Activated T-cell treated with anti-CD3 and anti-CD28 coated beads, Interleukin-2, amount 50 U/mL, for 24 hours (primary cell): ENCODE data around the gene DDX51.
"Not testable (repeated sequence)": the region's sequence is repeated elsewhere in the genome, so short reads cannot be mapped to it uniquely, and the experiment has no call there.

Experiments used
- DNase-seq: peaks from one replicate; pipeline ENCODE4 v3.0.0-alpha.2; 2020
- H3K27ac Mint-ChIP-seq: 2 replicates; pipeline ENCODE4 v1.8.0; 2020; ENCODE audit warnings: mild to moderate bottlenecking, mixed read lengths
- H3K27me3 Mint-ChIP-seq: 2 replicates; pipeline ENCODE4 v1.8.0; 2020; ENCODE audit warnings: mixed read lengths
- H3K36me3 Mint-ChIP-seq: 2 replicates; pipeline ENCODE4 v1.8.0; 2020; ENCODE audit warnings: low read depth, mixed read lengths
- H3K4me1 Mint-ChIP-seq: 2 replicates; pipeline ENCODE4 v1.8.0; 2020; ENCODE audit warnings: low read depth, mixed read lengths
- H3K4me3 Mint-ChIP-seq: 2 replicates; pipeline ENCODE4 v1.8.0; 2020; ENCODE audit warnings: mild to moderate bottlenecking, moderate library complexity, mixed read lengths
- H3K9me3 Mint-ChIP-seq: 2 replicates; pipeline ENCODE4 v1.8.0; 2020; ENCODE audit warnings: mixed read lengths

Gene DDX51

DNA sequence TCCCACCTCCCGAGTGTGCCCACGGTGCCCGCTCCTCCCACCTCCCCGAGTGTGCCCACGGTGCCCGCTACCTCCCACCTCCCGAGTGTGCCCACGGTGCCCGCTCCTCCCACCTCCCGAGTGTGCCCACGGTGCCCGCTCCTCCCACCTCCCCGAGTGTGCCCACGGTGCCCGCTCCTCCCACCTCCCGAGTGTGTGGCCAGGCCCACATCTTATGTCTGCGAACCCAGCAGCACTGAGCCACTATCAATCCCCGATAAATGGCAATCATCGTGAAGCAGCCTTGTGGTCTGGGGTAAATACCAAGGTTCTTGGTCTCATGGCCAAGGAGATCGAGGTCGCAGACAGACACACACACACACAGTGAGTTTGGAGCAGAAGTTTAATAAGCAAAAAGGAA lies 7.9 kb downstream of the DDX51 start:
- H3K9me3 Mint-ChIP-seq, H3K4me1 Mint-ChIP-seq, H3K4me3 Mint-ChIP-seq, H3K27me3 Mint-ChIP-seq, DNase-seq: not testable (repeated sequence)
- H3K27ac Mint-ChIP-seq = peak overlapping the region; percentile 73
- H3K36me3 Mint-ChIP-seq = peaks cover 38% of the 10 kb centered on the region

- not testable (repeated sequence) for DNase-seq, H3K4me1 Mint-ChIP-seq, H3K27ac Mint-ChIP-seq, H3K9me3 Mint-ChIP-seq, H3K27me3 Mint-ChIP-seq, H3K4me3 Mint-ChIP-seq
- H3K36me3 Mint-ChIP-seq = peaks cover 29% of the 10 kb centered on the region
Observed at GRCh38 chr12:132134653-132135183, 9.4 kb downstream of the DDX51 start.

GRCh38 chr12:132133952-132134652 lies 10.0 kb downstream of the DDX51 start:
- H3K27ac Mint-ChIP-seq = no peak overlapping the region
- no peaks in the 10 kb centered on the region for H3K27me3 Mint-ChIP-seq
- H3K4me1 Mint-ChIP-seq = no peaks in the 10 kb centered on the region
- no peak overlapping the region for H3K4me3 Mint-ChIP-seq
- DNase-seq = no peak
- H3K36me3 Mint-ChIP-seq = peaks cover 26% of the 10 kb centered on the region
- H3K9me3 Mint-ChIP-seq = no peaks in the 10 kb centered on the region

DNA sequence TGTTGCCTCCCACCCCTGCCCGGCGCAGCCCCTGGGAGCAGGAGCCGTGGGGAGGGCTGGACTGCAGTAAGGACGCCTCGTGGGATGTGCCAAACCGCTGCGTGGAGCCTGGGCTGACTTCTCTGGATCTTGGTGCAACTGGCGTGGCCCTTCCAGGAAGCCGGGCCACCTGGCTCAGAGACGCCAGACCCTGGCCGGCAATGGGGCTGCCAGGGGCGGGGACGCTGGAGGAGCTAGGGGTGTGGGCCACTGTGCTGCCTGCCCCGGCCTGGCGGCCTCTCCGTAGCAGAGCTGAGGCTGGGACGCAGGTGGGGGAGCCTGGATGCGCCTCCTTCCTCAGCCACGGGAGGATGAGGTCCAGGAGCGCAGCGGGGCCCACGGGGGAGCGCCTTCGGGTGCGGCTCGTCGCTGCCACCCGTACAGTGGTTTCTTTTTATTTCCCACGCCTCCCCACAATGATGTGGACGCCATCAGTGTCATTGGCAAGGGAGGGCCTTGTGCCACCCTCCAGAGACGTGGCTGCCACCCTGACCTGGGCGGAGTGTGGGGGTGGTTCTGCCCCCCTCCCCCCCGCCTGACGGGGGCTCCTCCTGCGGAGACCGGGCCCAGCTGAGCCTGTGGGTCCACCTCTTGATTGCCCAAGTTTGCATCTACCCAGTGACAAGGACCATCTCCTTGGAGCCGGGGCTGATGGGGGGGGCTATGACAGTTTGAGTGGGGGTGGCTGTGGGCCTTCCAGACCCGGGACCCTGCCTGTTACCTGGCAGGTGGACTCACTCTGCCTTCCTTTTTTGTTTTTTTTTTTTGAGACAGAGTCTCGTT lies 11.3 kb downstream of the DDX51 start:
- H3K9me3 Mint-ChIP-seq = peaks cover 6% of the 10 kb centered on the region
- H3K4me3 Mint-ChIP-seq = no peak overlapping the region
- H3K27ac Mint-ChIP-seq = no peak overlapping the region
- peaks cover 30% of the 10 kb centered on the region for H3K36me3 Mint-ChIP-seq
- H3K27me3 Mint-ChIP-seq = no peaks in the 10 kb centered on the region
- no peak for DNase-seq
- no peaks in the 10 kb centered on the region for H3K4me1 Mint-ChIP-seq

- Mint-ChIP-seq H3K4me3 (no peak overlapping the region), H3K27ac (no peak overlapping the region)
Observed at GRCh38 chr12:132131952-132132351, 12.2 kb downstream of the DDX51 start.

GRCh38 chr12:132131229-132131628 lies 12.9 kb downstream of the DDX51 start:
- Mint-ChIP-seq H3K27me3 (no peaks in the 10 kb centered on the region), H3K4me1 (no peaks in the 10 kb centered on the region), H3K4me3 (no peak overlapping the region), H3K36me3 (peaks cover 36% of the 10 kb centered on the region), H3K9me3 (peaks cover 10% of the 10 kb centered on the region), H3K27ac (no peak overlapping the region)
- DNase-seq = no peak

More at GRCh38 chr12:132131952-132132351, 12.2 kb downstream of the DDX51 start:
- Mint-ChIP-seq H3K4me1 (no peaks in the 10 kb centered on the region), H3K36me3 (peaks cover 30% of the 10 kb centered on the region), H3K27me3 (no peaks in the 10 kb centered on the region), H3K9me3 (peaks cover 10% of the 10 kb centered on the region)
- no peak for DNase-seq

DNA sequence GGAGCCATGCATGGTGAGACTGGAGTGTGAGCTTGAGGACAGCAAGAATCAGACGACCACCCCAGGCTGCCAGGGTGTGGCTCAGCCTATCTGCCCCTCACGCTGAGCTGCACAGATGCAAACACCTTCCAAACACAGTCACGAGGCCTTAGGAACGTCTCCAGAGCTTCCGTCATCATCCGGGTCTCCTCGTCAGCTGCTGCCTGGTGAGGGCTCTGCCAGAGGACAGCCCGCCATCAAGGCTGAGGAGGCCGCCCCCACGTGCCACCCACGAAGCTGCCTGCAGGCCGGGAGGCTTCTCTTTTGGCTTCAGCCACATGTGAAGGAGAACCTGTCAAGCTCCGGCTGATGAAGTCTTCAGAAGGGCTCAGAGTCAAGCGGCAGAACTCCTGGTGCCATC lies 13.4 kb downstream of the DDX51 start:
- Mint-ChIP-seq H3K27ac (no peak overlapping the region), H3K27me3 (no peaks in the 10 kb centered on the region), H3K4me3 (no peak overlapping the region)

DNA sequence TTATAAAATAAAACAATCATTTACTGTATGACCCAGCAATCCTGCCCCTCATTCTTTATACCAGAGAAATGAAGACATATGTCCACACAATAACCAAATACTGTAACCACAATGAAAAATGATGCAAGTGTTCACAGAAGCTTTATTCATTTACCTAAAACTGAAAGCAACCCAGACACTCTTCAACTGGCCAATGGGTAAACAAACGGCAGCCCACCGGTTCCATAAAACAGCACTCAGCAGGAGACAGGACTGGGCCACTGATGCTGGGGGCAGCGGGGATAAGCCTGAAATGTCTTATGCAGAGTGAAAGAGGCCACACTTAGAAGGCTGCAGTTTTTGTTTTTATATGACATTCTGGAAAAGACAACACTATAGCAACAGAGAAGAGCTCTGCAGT lies 15.1 kb downstream of the DDX51 start:
- peaks cover 58% of the 10 kb centered on the region for H3K36me3 Mint-ChIP-seq
- no peaks in the 10 kb centered on the region for H3K27me3 Mint-ChIP-seq
- peaks cover 10% of the 10 kb centered on the region for H3K9me3 Mint-ChIP-seq
- H3K4me1 Mint-ChIP-seq = no peaks in the 10 kb centered on the region
- no peak for DNase-seq
- H3K27ac Mint-ChIP-seq = no peak overlapping the region
- H3K4me3 Mint-ChIP-seq = no peak overlapping the region

More for the DNA sequence above, 13.4 kb downstream of the DDX51 start:
- DNase-seq = no peak
- H3K36me3 Mint-ChIP-seq = peaks cover 41% of the 10 kb centered on the region
- peaks cover 10% of the 10 kb centered on the region for H3K9me3 Mint-ChIP-seq
- no peaks in the 10 kb centered on the region for H3K4me1 Mint-ChIP-seq

DNA sequence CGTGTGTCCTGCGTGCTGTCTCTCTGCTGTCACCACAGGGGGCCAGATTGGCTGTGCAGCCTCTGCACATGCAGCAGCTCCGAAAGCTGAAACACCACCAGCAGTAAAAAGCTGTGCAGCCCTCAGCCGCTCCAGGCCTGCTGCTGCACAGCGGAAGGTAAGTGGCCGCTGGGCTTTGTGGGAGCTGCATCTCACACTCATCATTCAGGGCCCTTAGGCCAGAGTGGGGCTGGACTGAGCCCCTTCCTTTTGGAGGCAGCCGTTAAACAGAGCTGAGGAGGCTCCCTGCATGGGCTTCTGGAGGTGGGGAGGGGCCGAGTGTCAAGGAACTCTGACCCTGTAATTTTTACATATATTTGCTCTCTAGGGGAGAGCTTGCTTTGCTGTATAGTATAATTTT lies 17.1 kb downstream of the DDX51 start:
- peaks cover 71% of the 10 kb centered on the region for H3K36me3 Mint-ChIP-seq
- H3K4me3 Mint-ChIP-seq = no peak overlapping the region
- H3K4me1 Mint-ChIP-seq = no peaks in the 10 kb centered on the region
- no peak for DNase-seq
- peaks cover 10% of the 10 kb centered on the region for H3K9me3 Mint-ChIP-seq
- H3K27ac Mint-ChIP-seq = no peak overlapping the region
- H3K27me3 Mint-ChIP-seq = no peaks in the 10 kb centered on the region

DNA sequence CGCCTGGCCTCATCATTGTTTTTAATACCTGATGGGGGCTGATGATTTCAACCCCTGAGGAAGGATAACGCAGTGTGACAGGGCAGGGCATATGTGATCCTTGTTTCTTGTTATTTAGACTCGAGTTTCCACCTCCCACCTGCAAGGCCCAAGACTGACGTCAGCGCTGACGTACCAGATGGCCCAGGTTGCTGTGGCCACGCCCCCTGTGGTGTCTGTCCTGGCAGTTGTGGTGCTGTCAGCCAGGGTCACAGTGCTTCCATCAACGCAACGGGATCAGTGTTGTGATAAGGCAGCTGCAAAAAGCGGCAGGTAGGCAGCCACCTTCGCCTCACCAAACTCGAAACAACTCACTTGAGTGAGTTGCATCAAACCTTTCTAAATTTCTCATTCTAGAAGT lies 18.4 kb downstream of the DDX51 start:
- no peak overlapping the region for H3K4me3 Mint-ChIP-seq
- H3K27ac Mint-ChIP-seq = no peak overlapping the region
- H3K27me3 Mint-ChIP-seq = no peaks in the 10 kb centered on the region
- H3K4me1 Mint-ChIP-seq = no peaks in the 10 kb centered on the region
- peaks cover 79% of the 10 kb centered on the region for H3K36me3 Mint-ChIP-seq
- H3K9me3 Mint-ChIP-seq = peaks cover 10% of the 10 kb centered on the region
- DNase-seq = no peak

DNA sequence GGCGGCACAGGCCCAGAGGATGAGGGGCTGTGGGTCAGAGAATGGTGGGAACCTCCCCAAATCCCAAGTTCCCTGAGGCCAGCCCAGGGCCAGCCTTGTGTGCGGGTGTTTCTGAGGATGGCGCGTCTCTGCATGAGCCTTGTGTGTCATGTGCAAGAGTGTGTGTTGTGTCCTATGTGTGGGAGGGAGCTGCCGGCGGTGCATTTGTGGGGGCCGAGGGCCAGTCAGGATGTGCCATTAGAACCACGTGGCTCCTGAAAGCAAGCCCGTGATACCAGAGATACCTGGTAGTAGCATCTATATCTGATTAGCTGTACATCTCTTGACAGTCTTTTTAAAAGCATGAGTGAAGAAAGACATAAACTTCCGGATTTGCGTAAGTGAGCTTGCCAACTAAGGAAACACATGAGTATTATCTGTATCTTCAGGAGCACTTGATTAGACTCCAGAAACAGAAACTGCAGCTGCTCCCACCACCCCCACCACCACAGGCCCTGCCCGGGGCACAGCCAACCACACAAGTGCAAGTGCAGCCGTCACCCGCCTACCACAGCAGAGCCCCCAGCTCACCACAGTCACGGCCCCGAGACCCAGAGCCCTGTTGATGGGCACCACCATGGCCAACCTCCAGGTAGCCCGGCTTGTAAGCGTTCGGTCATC lies 19.2 kb downstream of the DDX51 start:
- Mint-ChIP-seq H3K36me3 (peaks cover 83% of the 10 kb centered on the region), H3K4me1 (no peaks in the 10 kb centered on the region), H3K9me3 (peaks cover 10% of the 10 kb centered on the region), H3K27me3 (no peaks in the 10 kb centered on the region), H3K27ac (no peak overlapping the region), H3K4me3 (no peak overlapping the region)
- DNase-seq = no peak

GRCh38 chr12:132123970-132124765 lies 20.0 kb downstream of the DDX51 start:
- Mint-ChIP-seq H3K4me3 (no peak overlapping the region), H3K27ac (no peak overlapping the region), H3K27me3 (no peaks in the 10 kb centered on the region), H3K4me1 (no peaks in the 10 kb centered on the region), H3K9me3 (peaks cover 10% of the 10 kb centered on the region), H3K36me3 (peaks cover 83% of the 10 kb centered on the region)
- DNase-seq = no peak

GRCh38 chr12:132121283-132121682 lies 22.8 kb downstream of the DDX51 start:
- no peak overlapping the region for H3K27ac Mint-ChIP-seq
- no peaks in the 10 kb centered on the region for H3K9me3 Mint-ChIP-seq
- H3K36me3 Mint-ChIP-seq = peaks cover 65% of the 10 kb centered on the region
- DNase-seq = no peak
- H3K4me1 Mint-ChIP-seq = no peaks in the 10 kb centered on the region
- H3K27me3 Mint-ChIP-seq = no peaks in the 10 kb centered on the region
- no peak overlapping the region for H3K4me3 Mint-ChIP-seq

DNA sequence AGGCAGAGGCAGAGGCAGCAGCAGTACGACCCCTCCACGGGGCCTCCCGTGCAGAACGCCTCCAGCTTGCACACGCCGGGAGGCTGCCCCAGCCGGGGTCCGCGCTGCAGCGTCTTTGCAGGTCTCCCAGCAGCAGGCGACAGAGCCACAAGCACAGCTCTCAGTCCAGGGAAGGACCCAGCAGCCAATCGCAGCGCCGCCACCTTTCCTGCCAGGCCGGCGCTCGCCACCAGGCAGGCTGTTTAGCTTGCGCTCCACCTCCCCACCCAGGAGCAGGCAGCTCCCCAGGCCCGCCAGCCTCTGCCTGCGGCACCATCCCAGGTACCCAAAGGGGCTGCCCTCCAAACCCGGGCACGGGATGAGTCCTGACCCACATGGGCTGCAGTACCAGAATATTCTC lies 25.2 kb downstream of the DDX51 start:
- Mint-ChIP-seq H3K4me3 (no peak overlapping the region), H3K4me1 (peaks cover 2% of the 10 kb centered on the region), H3K9me3 (no peaks in the 10 kb centered on the region), H3K27ac (no peak overlapping the region), H3K27me3 (no peaks in the 10 kb centered on the region), H3K36me3 (peaks cover 65% of the 10 kb centered on the region)
- DNase-seq = no peak
